Keratinocyte (primary cell): ENCODE measurements around the gene PIGN. TPM values are rescaled to one million over a fixed set of nuclear protein-coding genes. Genes with fewer than 3 reads are reported as not detected.

Source experiments
- DNase-seq: peaks from one replicate; pipeline ENCODE4 v3.0.0-alpha.2; 2011; ENCODE audit warnings: low read depth, missing footprints, low spot score
- FAIRE-seq: peaks from 2 replicates; lab custom pipeline; 2011; peaks lifted over from hg19 to GRCh38; lab: Jason Lieb, UNC
- H2AFZ ChIP-seq: 2 replicates; pipeline ENCODE4 v1.6.0; 2012; ENCODE audit warnings: low read length, control low read depth, inconsistent platforms; ENCODE audit not compliant: control insufficient read depth
- H3K27ac ChIP-seq: 2 replicates; pipeline ENCODE4 v1.5.1; 2011; ENCODE audit warnings: low read length; ENCODE audit not compliant: control insufficient read depth, insufficient read depth
- H3K27me3 ChIP-seq: 3 replicates; pipeline ENCODE4 v1.6.0; 2011; ENCODE audit warnings: low read length; ENCODE audit not compliant: control insufficient read depth, insufficient read depth; ENCODE audit errors: extremely low read depth
- H3K36me3 ChIP-seq, 2 experiments: 2 replicates in 1 of 2; 3 replicates in 1 of 2; pipeline ENCODE4 v1.5.1; 2011; ENCODE audit warnings: low read length in 2 of 2, mild to moderate bottlenecking in 1 of 2; ENCODE audit not compliant: control insufficient read depth in 2 of 2, insufficient read depth in 2 of 2; ENCODE audit errors: extremely low read depth in 1 of 2
- H3K4me1 ChIP-seq: 3 replicates; pipeline ENCODE4 v1.5.1; 2011; ENCODE audit warnings: low read length; ENCODE audit not compliant: control insufficient read depth, insufficient read depth; ENCODE audit errors: extremely low read depth
- H3K4me2 ChIP-seq: 3 replicates; pipeline ENCODE4 v1.6.0; 2011; ENCODE audit warnings: low read depth, low read length; ENCODE audit not compliant: control insufficient read depth, insufficient read depth; ENCODE audit errors: extremely low read depth
- H3K4me3 ChIP-seq, 3 experiments: fragments of 200-600 bp in 1 of 3; sonication (generic) in 1 of 3; 2 replicates in 2 of 3; 3 replicates in 1 of 3; pipeline ENCODE4 v1.5.1; 2011 to 2016; ENCODE audit warnings: low read length in 3 of 3, mild to moderate bottlenecking in 3 of 3, control low read depth in 2 of 3, inconsistent platforms in 1 of 3, low read depth in 1 of 3, mixed read lengths in 1 of 3, mixed run types in 1 of 3, moderate library complexity in 1 of 3; ENCODE audit not compliant: control insufficient read depth in 2 of 3, insufficient read depth in 2 of 3; ENCODE audit errors: extremely low read depth in 1 of 3
- H3K79me2 ChIP-seq: 2 replicates; pipeline ENCODE4 v1.6.0; 2012; ENCODE audit warnings: low read length; ENCODE audit not compliant: control insufficient read depth, insufficient read depth
- H3K9ac ChIP-seq: 3 replicates; pipeline ENCODE4 v1.6.0; 2011; ENCODE audit warnings: low read length; ENCODE audit not compliant: control insufficient read depth, insufficient read depth; ENCODE audit errors: extremely low read depth
- H3K9me1 ChIP-seq: 3 replicates; pipeline ENCODE4 v1.6.0; 2011; ENCODE audit warnings: low read length; ENCODE audit not compliant: control insufficient read depth, insufficient read depth; ENCODE audit errors: extremely low read depth
- H3K9me3 ChIP-seq: 2 replicates; pipeline ENCODE4 v1.5.1; 2012; ENCODE audit warnings: low read depth, low read length; ENCODE audit not compliant: control insufficient read depth
- H4K20me1 ChIP-seq: 3 replicates; pipeline ENCODE4 v1.6.0; 2011; ENCODE audit warnings: low read length; ENCODE audit not compliant: control insufficient read depth, insufficient read depth; ENCODE audit errors: extremely low read depth
- CTCF ChIP-seq, 3 experiments: IDR thresholded peaks in 1 of 3; conservative IDR thresholded peaks in 1 of 3; optimal IDR thresholded peaks in 1 of 3; 2 replicates in 2 of 3; 3 replicates in 1 of 3; pipeline versions ENCODE3 to v1.5.1; 2011; ENCODE audit warnings: low read length in 3 of 3, mild to moderate bottlenecking in 3 of 3, moderate library complexity in 2 of 3, control low read depth in 1 of 3, inconsistent platforms in 1 of 3; ENCODE audit not compliant: insufficient read depth in 2 of 3; ENCODE audit errors: extremely low read depth in 1 of 3
- EZH2 ChIP-seq: IDR thresholded peaks from one replicate; pipeline ENCODE4 v1.6.1; 2012; ENCODE audit warnings: inconsistent platforms, mild to moderate bottlenecking, low read length, moderate library complexity
- dilution Hi-C: fragments of 300-500 bp; cut with MboI; formaldehyde crosslinking; loops from one replicate; pipeline ENCODE4 v1.7.0; 2020; ENCODE audit warnings: low sequenced_read_pairs; ENCODE audit not compliant: extremely low pct_ligation_motif_present
- polyA plus RNA-seq, 5 experiments: library from polyadenylated mRNA; depleted of rRNA in 3 of 5; stranded (reverse) in 3 of 5; stranded (forward) in 1 of 5; unstranded in 1 of 5; fragments of >200 nt; gene quantifications; 1 replicate in 1 of 5; 2 replicates in 3 of 5; 3 replicates in 1 of 5; pipeline versions ENCODE4 v1.2.1 to v1.2.3, GENCODE V29; 2011 to 2012; ENCODE audit warnings: missing spikeins in 2 of 5, low read depth in 1 of 5, low replicate concordance in 1 of 5

PIGN gene
- polyA plus RNA-seq, 1 donor (not counting 4 experiments of a cell fraction or from before 2014, with no cell fraction given): 41.2 TPM

GRCh38 chr18:62081761-62082294 is 105.0 kb downstream of the PIGN start:
- H3K9me3 ChIP-seq: no peaks in the 10 kb centered on the region
- H3K9ac ChIP-seq: no peak overlapping the region
- H3K79me2 ChIP-seq: no peaks in the 10 kb centered on the region
- no peaks in the 10 kb centered on the region for H3K4me1 ChIP-seq
- H3K4me3 ChIP-seq: no peak overlapping the region
- H2AFZ ChIP-seq: no peak overlapping the region
- dilution Hi-C loops: no loop called here
- no peaks in the 10 kb centered on the region for H3K9me1 ChIP-seq
- FAIRE-seq (no peak), DNase-seq (no peak)
- TF ChIP-seq CTCF (optimal IDR thresholded peaks at IDR 0.05 in 1 of 3, IDR thresholded peaks at IDR 0.05 in 1 of 3, conservative IDR thresholded peaks at IDR 0.05 in 1 of 3; ENCODE audit: extremely low read depth in 1 of 3, insufficient read depth in 2 of 3, low read length in 3 of 3): no peak
- TF ChIP-seq EZH2: no peak
- no peak overlapping the region for H3K27ac ChIP-seq
- H3K27me3 ChIP-seq: no peaks in the 10 kb centered on the region
- no peaks in the 10 kb centered on the region for H4K20me1 ChIP-seq
- H3K36me3 ChIP-seq: no peaks in the 10 kb centered on the region
- no peak overlapping the region for H3K4me2 ChIP-seq

- H3K9me3 ChIP-seq: no peaks in the 10 kb centered on the region
- no peaks in the 10 kb centered on the region for H3K9me1 ChIP-seq
- no peak overlapping the region for H3K27ac ChIP-seq
- no peak for TF ChIP-seq CTCF (optimal IDR thresholded peaks at IDR 0.05 in 1 of 3, IDR thresholded peaks at IDR 0.05 in 1 of 3, conservative IDR thresholded peaks at IDR 0.05 in 1 of 3; ENCODE audit: extremely low read depth in 1 of 3, insufficient read depth in 2 of 3, low read length in 3 of 3)
- TF ChIP-seq EZH2: no peak
- no peaks in the 10 kb centered on the region for H3K79me2 ChIP-seq
- H4K20me1 ChIP-seq: no peaks in the 10 kb centered on the region
- no peak overlapping the region for H2AFZ ChIP-seq
- no peaks in the 10 kb centered on the region for H3K4me1 ChIP-seq
- dilution Hi-C loops: no loop called here
- FAIRE-seq (no peak), DNase-seq (no peak)
- H3K27me3 ChIP-seq: no peaks in the 10 kb centered on the region
- H3K4me3 ChIP-seq: no peak overlapping the region
- H3K4me2 ChIP-seq: no peak overlapping the region
- H3K9ac ChIP-seq: no peak overlapping the region
- no peaks in the 10 kb centered on the region for H3K36me3 ChIP-seq
These were observed 105.6 kb downstream of the PIGN start for GRCh38 chr18:62081248-62081647.
